CD14-positive monocyte (primary cell): ENCODE data around the gene GPR12. TPM values are rescaled to one million over a fixed set of nuclear protein-coding genes. Genes with fewer than 3 reads are reported as not detected.

Source experiments
- DNase-seq, 3 donors: peaks; one replicate each; pipeline ENCODE4 v3.0.0-alpha.2; 2011 to 2022
- H2AFZ ChIP-seq: 2 replicates; pipeline ENCODE4 v1.6.0; 2012; ENCODE audit warnings: mild to moderate bottlenecking, low read depth, low read length, inconsistent platforms; ENCODE audit not compliant: insufficient read depth, poor library complexity, severe bottlenecking
- H3K27ac ChIP-seq, 2 donors: 1 replicate in 1 of 2; 2 replicates in 1 of 2; pipeline ENCODE4 v1.5.1; 2012 to 2013; ENCODE audit warnings: low read length in 2 of 2, control low read depth in 1 of 2, inconsistent platforms in 1 of 2, low read depth in 1 of 2, mild to moderate bottlenecking in 1 of 2
- H3K27me3 ChIP-seq, 2 donors: one replicate each; pipeline versions ENCODE4 v1.6.0 to v1.6.1; 2011 to 2013; ENCODE audit warnings: low read length in 2 of 2; ENCODE audit not compliant: control insufficient read depth in 2 of 2, insufficient read depth in 2 of 2
- H3K36me3 ChIP-seq, 2 donors: replicated peaks in 1 of 2; 1 replicate in 1 of 2; 2 replicates in 1 of 2; pipeline versions ENCODE4 v1.5.1 to v1.6.1; 2012 to 2013; ENCODE audit warnings: low read length in 2 of 2, control low read depth in 1 of 2, inconsistent platforms in 1 of 2, mild to moderate bottlenecking in 1 of 2; ENCODE audit not compliant: insufficient read depth in 2 of 2, control insufficient read depth in 1 of 2
- H3K4me1 ChIP-seq, 2 donors: 1 replicate in 1 of 2; 2 replicates in 1 of 2; pipeline versions ENCODE4 v1.5.1 to v1.6.1; 2012 to 2013; ENCODE audit warnings: low read length in 2 of 2, control low read depth in 1 of 2, inconsistent platforms in 1 of 2, mild to moderate bottlenecking in 1 of 2, moderate library complexity in 1 of 2; ENCODE audit not compliant: insufficient read depth in 2 of 2, control insufficient read depth in 1 of 2
- H3K4me2 ChIP-seq: replicated peaks from 2 replicates; pipeline ENCODE3; 2012; ENCODE audit warnings: low read length, moderate library complexity, mild to moderate bottlenecking; ENCODE audit not compliant: poor library complexity, severe bottlenecking; ENCODE audit errors: extremely low read depth
- H3K4me3 ChIP-seq, 3 experiments: fragments of 200-600 bp in 1 of 3; sonication (generic) in 1 of 3; replicated peaks in 1 of 3; 1 replicate in 2 of 3; 2 replicates in 1 of 3; pipeline ENCODE4 v1.5.1; 2011 to 2013; ENCODE audit warnings: low read length in 3 of 3, mild to moderate bottlenecking in 3 of 3, control low read depth in 2 of 3, low read depth in 2 of 3, inconsistent platforms in 1 of 3, moderate library complexity in 1 of 3
- H3K79me2 ChIP-seq: 2 replicates; pipeline ENCODE4 v1.6.0; 2012; ENCODE audit warnings: mild to moderate bottlenecking, control low read depth, inconsistent platforms, low read length, moderate library complexity; ENCODE audit not compliant: insufficient read depth
- H3K9ac ChIP-seq: 2 replicates; pipeline ENCODE4 v1.6.0; 2017; ENCODE audit warnings: low read length, mild to moderate bottlenecking; ENCODE audit not compliant: insufficient read depth, poor library complexity, severe bottlenecking
- H3K9me3 ChIP-seq, 2 donors: replicated peaks in 1 of 2; 1 replicate in 1 of 2; 2 replicates in 1 of 2; pipeline versions ENCODE4 v1.5.1 to v1.6.1; 2012 to 2013; ENCODE audit warnings: low read length in 2 of 2, control low read depth in 1 of 2; ENCODE audit not compliant: control insufficient read depth in 1 of 2, insufficient read depth in 1 of 2
- H4K20me1 ChIP-seq: 2 replicates; pipeline ENCODE4 v1.6.0; 2012; ENCODE audit warnings: mild to moderate bottlenecking, low read length, control low read depth, moderate library complexity; ENCODE audit not compliant: insufficient read depth
- H3K27ac Mint-ChIP-seq, 7 donors: one replicate each; pipeline ENCODE4 v1.8.0; 2020; ENCODE audit warnings: mild to moderate bottlenecking in 7 of 7, mixed read lengths in 7 of 7, moderate library complexity in 6 of 7, inconsistent platforms in 2 of 7
- H3K27me3 Mint-ChIP-seq, 3 donors: one replicate each; pipeline ENCODE4 v1.8.0; 2021 to 2022; ENCODE audit warnings: low read depth in 3 of 3, mild to moderate bottlenecking in 3 of 3, mixed read lengths in 3 of 3, moderate library complexity in 3 of 3, inconsistent platforms in 1 of 3
- H3K36me3 Mint-ChIP-seq, 2 donors: one replicate each; pipeline ENCODE4 v1.8.0; 2020; ENCODE audit warnings: mixed read lengths in 2 of 2, inconsistent platforms in 1 of 2, mild to moderate bottlenecking in 1 of 2
- H3K4me1 Mint-ChIP-seq: one replicate; pipeline ENCODE4 v1.8.0; 2020; ENCODE audit warnings: mild to moderate bottlenecking, mixed read lengths
- H3K4me3 Mint-ChIP-seq, 2 donors: one replicate each; pipeline ENCODE4 v1.8.0; 2020; ENCODE audit warnings: mild to moderate bottlenecking in 2 of 2, mixed read lengths in 2 of 2, moderate library complexity in 1 of 2
- H3K9me3 Mint-ChIP-seq, 7 donors: one replicate each; pipeline ENCODE4 v1.8.0; 2020 to 2022; ENCODE audit warnings: mixed read lengths in 7 of 7, mild to moderate bottlenecking in 6 of 7, moderate library complexity in 6 of 7, inconsistent platforms in 2 of 7
- CTCF ChIP-seq: fragments of 200-600 bp; IDR thresholded peaks from one replicate; pipeline ENCODE4 v1.8.0; 2022; ENCODE audit warnings: antibody characterized with exemption, mild to moderate bottlenecking
- WGBS: methylation state at CpG from one replicate; pipeline ENCODE4 v1.1.5; 2013; ENCODE audit warnings: missing lambda C conversion rate; ENCODE audit not compliant: insufficient coverage; 5-methylcytosine and 5-hydroxymethylcytosine counted together
- intact Hi-C, 2 donors: fragments of 100-400 bp; cut with micrococcal nuclease; formaldehyde crosslinking; loops; one replicate each; pipeline versions ENCODE4 v1.15.0 to v1.15.1; 2023
- polyA plus RNA-seq, 3 donors: library from polyadenylated mRNA; depleted of rRNA in 1 of 3; unstranded in 2 of 3; stranded (reverse) in 1 of 3; fragments of 300-500 nt in 2 of 3; fragments of >200 nt in 1 of 3; fragmentation: Illumina TruSeq in 2 of 3; gene quantifications; 1 replicate in 2 of 3; 2 replicates in 1 of 3; pipeline ENCODE4 v1.2.3, GENCODE V29; 2012 to 2021

Gene GPR12
- polyA plus RNA-seq, 3 donors: not detected

- Histone ChIP-seq H3K4me3 (no peak overlapping the region), H3K9me3 (peaks cover 0 to 4% of the 10 kb centered on the region in 2 donors), H3K9ac (no peak overlapping the region), H3K4me1 (no peaks in the 10 kb centered on the region), H3K27ac (no peak overlapping the region), H3K79me2 (no peaks in the 10 kb centered on the region), H2AFZ (no peak overlapping the region), H3K36me3 (no peaks in the 10 kb centered on the region), H4K20me1 (no peaks in the 10 kb centered on the region), H3K27me3 (no peaks in the 10 kb centered on the region), H3K4me2 (no peak overlapping the region)
- DNase-seq: no peak
- H3K9me3 Mint-ChIP-seq: peaks cover 3 to 10% (median 7%) of the 10 kb centered on the region in 7 donors
- WGBS: 78% methylated on average over 7 of the region's 13 CpGs
- intact Hi-C loops: no loop called here
- H3K27me3 Mint-ChIP-seq: peaks cover 2 to 6% (median 6%) of the 10 kb centered on the region in 3 donors
- no peak for TF ChIP-seq CTCF
- H3K36me3 Mint-ChIP-seq: no peaks in the 10 kb centered on the region
- H3K4me1 Mint-ChIP-seq: no peaks in the 10 kb centered on the region
- H3K4me3 Mint-ChIP-seq: no peak overlapping the region
- no peak overlapping the region for H3K27ac Mint-ChIP-seq
Measured at GRCh38 chr13:26710166-26710565, 50.4 kb downstream of the GPR12 start.

GRCh38 chr13:26709461-26709860 lies 51.1 kb downstream of the GPR12 start:
- no peaks in the 10 kb centered on the region for H3K36me3 ChIP-seq
- no peak overlapping the region for H2AFZ ChIP-seq
- WGBS: 75% methylated on average over 2 of the region's 7 CpGs
- H3K9me3 Mint-ChIP-seq: peaks cover 3 to 10% (median 7%) of the 10 kb centered on the region in 7 donors
- H3K79me2 ChIP-seq: no peaks in the 10 kb centered on the region
- H3K9ac ChIP-seq: no peak overlapping the region
- H3K36me3 Mint-ChIP-seq: no peaks in the 10 kb centered on the region
- H3K27ac Mint-ChIP-seq: no peak overlapping the region
- H3K4me3 Mint-ChIP-seq: no peak overlapping the region
- no peak for DNase-seq
- H3K9me3 ChIP-seq: peaks cover 0 to 4% of the 10 kb centered on the region in 2 donors
- H3K27ac ChIP-seq: no peak overlapping the region
- H3K4me1 ChIP-seq: no peaks in the 10 kb centered on the region
- H3K4me1 Mint-ChIP-seq: no peaks in the 10 kb centered on the region
- H3K27me3 Mint-ChIP-seq: peaks cover 2 to 6% (median 6%) of the 10 kb centered on the region in 3 donors
- H3K27me3 ChIP-seq: no peaks in the 10 kb centered on the region
- no peak overlapping the region for H3K4me3 ChIP-seq
- intact Hi-C loops: no loop called here
- H4K20me1 ChIP-seq: no peaks in the 10 kb centered on the region
- no peak overlapping the region for H3K4me2 ChIP-seq
- TF ChIP-seq CTCF: no peak
